H1 (cell line): ENCODE results near the gene QSOX2. TPM values are rescaled to one million over a fixed set of nuclear protein-coding genes. Genes with fewer than 3 reads are reported as not detected.

ENCODE experiments used
- CTCF ChIA-PET: fragments of 300-600 bp; sonication (Branson Sonifier 250); formaldehyde crosslinking; loops from one replicate; lab custom pipeline; 2021; ENCODE audit not compliant: partially characterized antibody; lab: Charles Lee
- POLR2A ChIA-PET: fragments of 300-600 bp; sonication (Branson Sonifier 250); formaldehyde crosslinking; loops from one replicate; lab custom pipeline; 2021; ENCODE audit warnings: inconsistent platforms; ENCODE audit not compliant: partially characterized antibody; lab: Charles Lee
- DNase-seq, 2 experiments: peaks; one replicate each; pipeline versions ENCODE4 v3.0.0 to v3.0.0-alpha.2; 2010 to 2022; ENCODE audit warnings: low spot score in 2 of 2, low read depth in 1 of 2, mixed read lengths in 1 of 2
- FAIRE-seq: peaks from 2 replicates; lab custom pipeline; 2011; peaks lifted over from hg19 to GRCh38; lab: Jason Lieb, UNC
- H2AFZ ChIP-seq: 2 replicates; pipeline ENCODE4 v1.8.1; 2012; ENCODE audit warnings: low read length, inconsistent platforms
- H2AK5ac ChIP-seq: 2 replicates; pipeline ENCODE4 v1.6.1; 2013; ENCODE audit warnings: low read depth, low read length
- H2BK120ac ChIP-seq: replicated peaks from 2 replicates; pipeline ENCODE3; 2013; ENCODE audit warnings: low read depth, low read length, inconsistent platforms
- H2BK12ac ChIP-seq: 2 replicates; pipeline ENCODE4 v1.6.1; 2013; ENCODE audit warnings: low read depth, low read length
- H2BK15ac ChIP-seq: 2 replicates; pipeline ENCODE4 v1.6.1; 2013; ENCODE audit warnings: low read length
- H2BK20ac ChIP-seq: 2 replicates; pipeline ENCODE4 v1.6.1; 2013; ENCODE audit warnings: low read length
- H2BK5ac ChIP-seq: 2 replicates; pipeline ENCODE4 v1.6.1; 2013; ENCODE audit warnings: low read depth, low read length
- H3K14ac ChIP-seq: 2 replicates; pipeline ENCODE4 v1.6.1; 2013; ENCODE audit warnings: inconsistent platforms; ENCODE audit not compliant: insufficient read length
- H3K18ac ChIP-seq: 2 replicates; pipeline ENCODE4 v1.6.1; 2013; ENCODE audit warnings: low read length; ENCODE audit errors: extremely low read depth
- H3K23ac ChIP-seq: 2 replicates; pipeline ENCODE4 v1.6.1; 2013; ENCODE audit warnings: inconsistent platforms; ENCODE audit not compliant: insufficient read length
- H3K23me2 ChIP-seq: 2 replicates; pipeline ENCODE4 v1.6.1; 2013; ENCODE audit warnings: low read depth, low read length
- H3K27ac ChIP-seq: 2 replicates; pipeline ENCODE4 v1.6.1; 2011; ENCODE audit warnings: low read depth, low read length, inconsistent platforms
- H3K27me3 ChIP-seq, 4 experiments: replicated peaks in 1 of 4; 1 replicate in 1 of 4; 2 replicates in 3 of 4; pipeline versions ENCODE4 v1.6.1 to v1.8.1; 2011 to 2013; ENCODE audit warnings: low read length in 3 of 4, mild to moderate bottlenecking in 3 of 4, inconsistent platforms in 2 of 4, mixed read lengths in 2 of 4, moderate library complexity in 1 of 4; ENCODE audit not compliant: control insufficient read depth in 3 of 4, insufficient read depth in 3 of 4; ENCODE audit errors: extremely low read depth in 1 of 4
- H3K36me3 ChIP-seq, 4 experiments: 2 replicates each; pipeline versions ENCODE4 v1.6.1 to v1.8.1; 2011 to 2013; ENCODE audit warnings: mild to moderate bottlenecking in 4 of 4, low read length in 3 of 4, moderate library complexity in 2 of 4, control low read depth in 1 of 4, inconsistent platforms in 1 of 4; ENCODE audit not compliant: insufficient read depth in 4 of 4, control insufficient read depth in 2 of 4
- H3K4ac ChIP-seq: replicated peaks from 2 replicates; pipeline ENCODE3; 2013; ENCODE audit warnings: low read length, low read depth, mixed read lengths, inconsistent platforms; ENCODE audit not compliant: insufficient read length
- H3K4me1 ChIP-seq, 4 experiments: replicated peaks in 1 of 4; 1 replicate in 1 of 4; 2 replicates in 3 of 4; pipeline versions ENCODE4 v1.6.1 to v1.8.1; 2011 to 2013; ENCODE audit warnings: low read length in 3 of 4, inconsistent platforms in 2 of 4, mixed read lengths in 1 of 4; ENCODE audit not compliant: insufficient read depth in 4 of 4, control insufficient read depth in 3 of 4
- H3K4me2 ChIP-seq, 2 experiments: 2 replicates each; pipeline versions ENCODE4 v1.6.1 to v1.8.1; 2011 to 2013; ENCODE audit warnings: low read depth in 2 of 2, low read length in 2 of 2, control low read depth in 1 of 2, inconsistent platforms in 1 of 2, mild to moderate bottlenecking in 1 of 2; ENCODE audit not compliant: insufficient read depth in 1 of 2
- H3K4me3 ChIP-seq, 4 experiments: fragments of 200-600, 300-600 bp in 1 of 4; sonication (generic), shearing (Covaris generic), sonication (Bioruptor Twin) in 1 of 4; 2 replicates each; pipeline versions ENCODE4 v1.5.1 to v1.8.1; 2011 to 2016; ENCODE audit warnings: low read length in 4 of 4, low read depth in 3 of 4, control low read depth in 2 of 4, inconsistent platforms in 2 of 4, mild to moderate bottlenecking in 2 of 4, mixed read lengths in 1 of 4, moderate library complexity in 1 of 4; ENCODE audit not compliant: insufficient read depth in 2 of 4; ENCODE audit errors: extremely low read depth in 1 of 4
- H3K56ac ChIP-seq: replicated peaks from 2 replicates; pipeline ENCODE3; 2013; ENCODE audit warnings: low read depth, mild to moderate bottlenecking, mixed read lengths, low read length, inconsistent platforms; ENCODE audit not compliant: insufficient read length
- H3K79me1 ChIP-seq: 2 replicates; pipeline ENCODE4 v1.6.1; 2013; ENCODE audit warnings: low read depth, low read length, control low read depth
- H3K79me2 ChIP-seq, 2 experiments: 2 replicates each; pipeline versions ENCODE4 v1.6.1 to v1.8.1; 2012 to 2013; ENCODE audit warnings: low read length in 2 of 2, mild to moderate bottlenecking in 2 of 2, inconsistent platforms in 1 of 2; ENCODE audit not compliant: insufficient read depth in 2 of 2, control insufficient read depth in 1 of 2
- H3K9ac ChIP-seq, 4 experiments: replicated peaks in 1 of 4; 1 replicate in 1 of 4; 2 replicates in 3 of 4; pipeline versions ENCODE4 v1.6.1 to v1.8.1; 2011 to 2013; ENCODE audit warnings: low read depth in 3 of 4, low read length in 3 of 4, control low read depth in 2 of 4, mild to moderate bottlenecking in 2 of 4, moderate library complexity in 2 of 4, inconsistent platforms in 1 of 4; ENCODE audit errors: extremely low read depth in 1 of 4
- H3K9me3 ChIP-seq, 2 experiments: 2 replicates each; pipeline versions ENCODE4 v1.6.1 to v1.8.1; 2012 to 2013; ENCODE audit warnings: mild to moderate bottlenecking in 2 of 2, moderate library complexity in 2 of 2, control low read depth in 1 of 2, inconsistent platforms in 1 of 2, low read depth in 1 of 2, low read length in 1 of 2, mixed read lengths in 1 of 2; ENCODE audit not compliant: insufficient read depth in 2 of 2
- H4K20me1 ChIP-seq, 2 experiments: replicated peaks in 1 of 2; 2 replicates each; pipeline versions ENCODE3 to v1.8.1; 2011 to 2013; ENCODE audit warnings: inconsistent platforms in 2 of 2, low read length in 2 of 2, mild to moderate bottlenecking in 1 of 2; ENCODE audit not compliant: insufficient read depth in 2 of 2, control insufficient read depth in 1 of 2
- H4K5ac ChIP-seq: 2 replicates; pipeline ENCODE4 v1.6.1; 2013; ENCODE audit warnings: low read length, low read depth, mixed read lengths, inconsistent platforms; ENCODE audit not compliant: insufficient read length
- H4K8ac ChIP-seq: 2 replicates; pipeline ENCODE4 v1.8.0; 2013; ENCODE audit warnings: mild to moderate bottlenecking, moderate library complexity, low read length, inconsistent platforms; ENCODE audit not compliant: insufficient read depth; ENCODE audit errors: extremely low read depth
- H4K91ac ChIP-seq: replicated peaks from 2 replicates; pipeline ENCODE3; 2013; ENCODE audit warnings: low read length, mixed read lengths, inconsistent platforms; ENCODE audit not compliant: insufficient read length
- CBX5 ChIP-seq: fragments of 300-800, 300-1000 bp; sonication (generic); IDR thresholded peaks from 2 replicates; pipeline ENCODE4 v1.7.1; 2016; ENCODE audit warnings: antibody characterized with exemption, low read length, low read depth
- E2F6 ChIP-seq: IDR thresholded peaks from 2 replicates; pipeline ENCODE4 v1.6.1; 2012; ENCODE audit warnings: inconsistent platforms
- EGR1 ChIP-seq: IDR thresholded peaks from 2 replicates; pipeline ENCODE4 v1.6.1; 2011; ENCODE audit warnings: low read depth, low read length, borderline replicate concordance
- EZH2 ChIP-seq: fragments of 200-600 bp; sonication (generic); IDR thresholded peaks from 2 replicates; pipeline ENCODE4 v1.7.1; 2012; ENCODE audit warnings: low read depth, mild to moderate bottlenecking, moderate library complexity, low read length, inconsistent platforms; ENCODE audit not compliant: severe bottlenecking
- KDM5A ChIP-seq: fragments of 200-600 bp; IDR thresholded peaks from 2 replicates; pipeline ENCODE4 v1.7.1; 2012; ENCODE audit warnings: mild to moderate bottlenecking, low read length, inconsistent platforms, mixed read lengths
- RAD21 ChIP-seq, 2 experiments: IDR thresholded peaks in 1 of 2; conservative IDR thresholded peaks in 1 of 2; 2 replicates each; pipeline ENCODE4 v1.6.1; 2011; ENCODE audit warnings: low read depth in 2 of 2, low read length in 2 of 2, improper control_type of control experiment in 1 of 2, inconsistent platforms in 1 of 2, mild to moderate bottlenecking in 1 of 2, moderate library complexity in 1 of 2
- RFX5 ChIP-seq: IDR thresholded peaks from 2 replicates; pipeline ENCODE4 v1.6.1; 2011; ENCODE audit warnings: low read depth, low read length, improper control_type of control experiment, borderline replicate concordance
- RNF2 ChIP-seq: fragments of 200-900, 300-1000 bp; sonication (generic); IDR thresholded peaks from 2 replicates; pipeline ENCODE4 v1.7.1; 2016; ENCODE audit warnings: borderline replicate concordance, low read depth, mild to moderate bottlenecking, antibody characterized with exemption, low read length; ENCODE audit not compliant: poor library complexity, severe bottlenecking; ENCODE audit errors: missing control alignments
- SAP30 ChIP-seq: fragments of 300-600 bp; sonication (generic); IDR thresholded peaks from 2 replicates; pipeline ENCODE4 v1.7.1; 2012; ENCODE audit warnings: low read length, moderate library complexity, mild to moderate bottlenecking, inconsistent platforms; ENCODE audit not compliant: insufficient read depth, insufficient replicate concordance
- TAF1 ChIP-seq: IDR thresholded peaks from 2 replicates; pipeline ENCODE4 v1.6.1; 2011; ENCODE audit warnings: mild to moderate bottlenecking, low read depth, low read length
- TBP ChIP-seq: IDR thresholded peaks from 2 replicates; pipeline ENCODE4 v1.6.1; 2011; ENCODE audit warnings: low read depth, low read length, improper control_type of control experiment
- TEAD4 ChIP-seq: IDR thresholded peaks from 2 replicates; pipeline ENCODE4 v1.6.1; 2012; ENCODE audit warnings: low read depth, low read length, inconsistent platforms, mixed read lengths
- WGBS, 2 experiments: shearing (Covaris generic) in 1 of 2; methylation state at CpG; one replicate each; pipeline versions ENCODE4 v1.1.6 to v1.1.7; 2013 to 2015; ENCODE audit warnings: low lambda C conversion rate in 2 of 2, mixed read lengths in 2 of 2, inconsistent platforms in 1 of 2, low coverage in 1 of 2, missing lambda C conversion rate in 1 of 2; ENCODE audit not compliant: insufficient replicate concordance in 2 of 2, insufficient coverage in 1 of 2, insufficient read length in 1 of 2; ENCODE audit errors: extremely low coverage in 1 of 2, missing lambda C conversion rate in 1 of 2; 5-methylcytosine and 5-hydroxymethylcytosine counted together
- polyA plus RNA-seq, 7 experiments: library from polyadenylated mRNA; depleted of rRNA in 3 of 7; stranded (reverse) in 5 of 7; unstranded in 2 of 7; fragments of >200 nt in 5 of 7; fragments of 200-250 nt in 2 of 7; gene quantifications; 1 replicate in 5 of 7; 2 replicates in 1 of 7; 4 replicates in 1 of 7; pipeline versions ENCODE4 v1.2.1 to v1.2.3, GENCODE V29; 2011 to 2013; ENCODE audit warnings: missing spikeins in 2 of 7, mixed read lengths in 2 of 7
- total RNA-seq: library from RNA; stranded (reverse); fragmentation: NEBNext Ultra II Directional; extraction: Animal tissue kit (Norgen Biotek cat#: 25700); gene quantifications from 2 replicates; pipeline ENCODE4 v1.2.1, GENCODE V29; 2021

Gene QSOX2
- total and polyA plus RNA-seq, 2 of the 8 experiments (the other 6 are each of a cell fraction or from before 2014, with no cell fraction given), result 18.0 to 28.6 TPM

- 88% methylated on average over 16 of the region's 16 CpGs; no CpG with 5 or more reads in 1 of the 2 experiments for WGBS, 2 experiments
- H2BK20ac ChIP-seq, result no peak overlapping the region
- no peak for FAIRE-seq
- no peak overlapping the region for H2BK120ac ChIP-seq
- no peak overlapping the region for H3K4me2 ChIP-seq
- peaks cover 1 to 4% (median 4%) of the 10 kb centered on the region in 4 experiments; a peak in 6 of 7 replicates for H3K4me1 ChIP-seq
- no peak for DNase-seq
- H4K8ac ChIP-seq, result no peak overlapping the region
- POLR2A ChIA-PET, result interaction anchor here (0.8 to 1.4 kb wide), 2 partner anchors 14 to 32 kb away, joined by 4 read pairs; no protein-coding TSS in a partner anchor
- H3K9ac ChIP-seq, result no peak overlapping the region
- H3K27ac ChIP-seq, result no peak overlapping the region
- H3K79me2 ChIP-seq, result no peaks in the 10 kb centered on the region
- H2AFZ ChIP-seq, result no peak overlapping the region
- H4K20me1 ChIP-seq, result peaks cover 16 to 30% of the 10 kb centered on the region in 2 experiments
- H3K79me1 ChIP-seq, result peaks cover 4% of the 10 kb centered on the region; the same call in 1 of the 2 replicates
- H3K4ac ChIP-seq, result no peak overlapping the region
- no peak overlapping the region for H3K23ac ChIP-seq
- no peak overlapping the region for H2BK12ac ChIP-seq
- no peak overlapping the region for H2AK5ac ChIP-seq
- H2BK15ac ChIP-seq, result no peak overlapping the region
- H3K9me3 ChIP-seq, result peaks cover 0 to 4% of the 10 kb centered on the region in 2 experiments; a peak in 1 of 4 replicates
- CTCF ChIA-PET, result interaction anchor here (0.7 to 2.5 kb wide), 12 partner anchors 7 to 243 kb away, joined by 3 to 11 read pairs (median 4); no protein-coding TSS in a partner anchor
- H2BK5ac ChIP-seq, result no peak overlapping the region
- H3K36me3 ChIP-seq, result peaks cover 2 to 23% (median 15%) of the 10 kb centered on the region in 4 experiments; a peak in 7 of 8 replicates
- H3K56ac ChIP-seq, result no peak overlapping the region
- no peak overlapping the region for H3K14ac ChIP-seq
- no peak overlapping the region for H4K5ac ChIP-seq
- no peak overlapping the region for H3K4me3 ChIP-seq
- H3K18ac ChIP-seq, result no peak overlapping the region
- no peak overlapping the region for H4K91ac ChIP-seq
- peaks cover 0 to 10% (median 8%) of the 10 kb centered on the region in 4 experiments; a peak in 6 of 7 replicates for H3K27me3 ChIP-seq
- H3K23me2 ChIP-seq, result no peaks in the 10 kb centered on the region; the same call in 1 of the 2 replicates
- no peak for TF ChIP-seq EZH2
- no peak for TF ChIP-seq EGR1
- TF ChIP-seq E2F6, result no peak
- no peak for TF ChIP-seq TBP
- TF ChIP-seq TEAD4, result no peak
- TF ChIP-seq RFX5, result no peak
- no peak for TF ChIP-seq RNF2
- TF ChIP-seq TAF1, result no peak
- no peak for TF ChIP-seq CBX5
- no peak for TF ChIP-seq SAP30
- no peak for TF ChIP-seq RAD21 (IDR thresholded peaks at IDR 0.05 in 1 of 2, conservative IDR thresholded peaks at IDR 0.05 in 1 of 2; ENCODE audit: low read depth in 2 of 2, low read length in 2 of 2)
- no peak for TF ChIP-seq KDM5A
Measured at GRCh38 chr9:136210276-136210675, 35.3 kb downstream of the QSOX2 start.
